GM12801 (cell line): Measurements from ENCODE around the gene NECTIN1.

ENCODE experiments used
- TF ChIP-seq, protein P1 (sequence below): IDR thresholded peaks from one replicate; pipeline ENCODE4 v1.5.1; 2011; ENCODE audit warnings: control low read depth; ENCODE audit not compliant: insufficient read length; ENCODE audit errors: extremely low read depth

The NECTIN1 gene, protein sequence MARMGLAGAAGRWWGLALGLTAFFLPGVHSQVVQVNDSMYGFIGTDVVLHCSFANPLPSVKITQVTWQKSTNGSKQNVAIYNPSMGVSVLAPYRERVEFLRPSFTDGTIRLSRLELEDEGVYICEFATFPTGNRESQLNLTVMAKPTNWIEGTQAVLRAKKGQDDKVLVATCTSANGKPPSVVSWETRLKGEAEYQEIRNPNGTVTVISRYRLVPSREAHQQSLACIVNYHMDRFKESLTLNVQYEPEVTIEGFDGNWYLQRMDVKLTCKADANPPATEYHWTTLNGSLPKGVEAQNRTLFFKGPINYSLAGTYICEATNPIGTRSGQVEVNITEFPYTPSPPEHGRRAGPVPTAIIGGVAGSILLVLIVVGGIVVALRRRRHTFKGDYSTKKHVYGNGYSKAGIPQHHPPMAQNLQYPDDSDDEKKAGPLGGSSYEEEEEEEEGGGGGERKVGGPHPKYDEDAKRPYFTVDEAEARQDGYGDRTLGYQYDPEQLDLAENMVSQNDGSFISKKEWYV

GRCh38 chr11:119728651-119729580 is at the start of gene NECTIN1:
Gene NECTIN1, minus strand, starts transcription at chr11:119729200. Its CDS starts 647 bp downstream, at chr11:119728553.
- TF ChIP-seq, protein P1, sequence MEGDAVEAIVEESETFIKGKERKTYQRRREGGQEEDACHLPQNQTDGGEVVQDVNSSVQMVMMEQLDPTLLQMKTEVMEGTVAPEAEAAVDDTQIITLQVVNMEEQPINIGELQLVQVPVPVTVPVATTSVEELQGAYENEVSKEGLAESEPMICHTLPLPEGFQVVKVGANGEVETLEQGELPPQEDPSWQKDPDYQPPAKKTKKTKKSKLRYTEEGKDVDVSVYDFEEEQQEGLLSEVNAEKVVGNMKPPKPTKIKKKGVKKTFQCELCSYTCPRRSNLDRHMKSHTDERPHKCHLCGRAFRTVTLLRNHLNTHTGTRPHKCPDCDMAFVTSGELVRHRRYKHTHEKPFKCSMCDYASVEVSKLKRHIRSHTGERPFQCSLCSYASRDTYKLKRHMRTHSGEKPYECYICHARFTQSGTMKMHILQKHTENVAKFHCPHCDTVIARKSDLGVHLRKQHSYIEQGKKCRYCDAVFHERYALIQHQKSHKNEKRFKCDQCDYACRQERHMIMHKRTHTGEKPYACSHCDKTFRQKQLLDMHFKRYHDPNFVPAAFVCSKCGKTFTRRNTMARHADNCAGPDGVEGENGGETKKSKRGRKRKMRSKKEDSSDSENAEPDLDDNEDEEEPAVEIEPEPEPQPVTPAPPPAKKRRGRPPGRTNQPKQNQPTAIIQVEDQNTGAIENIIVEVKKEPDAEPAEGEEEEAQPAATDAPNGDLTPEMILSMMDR = no peak

GRCh38 chr11:119778391-119779194 is 49.6 kb upstream of the NECTIN1 start:
- TF ChIP-seq, protein P1 = no peak

GRCh38 chr11:119777940-119778339 is 48.9 kb upstream of the NECTIN1 start:
- TF ChIP-seq, protein P1 = no peak

- TF ChIP-seq, protein P1 = no peak
Measured at GRCh38 chr11:119776651-119777050, 47.7 kb upstream of the NECTIN1 start.

DNA sequence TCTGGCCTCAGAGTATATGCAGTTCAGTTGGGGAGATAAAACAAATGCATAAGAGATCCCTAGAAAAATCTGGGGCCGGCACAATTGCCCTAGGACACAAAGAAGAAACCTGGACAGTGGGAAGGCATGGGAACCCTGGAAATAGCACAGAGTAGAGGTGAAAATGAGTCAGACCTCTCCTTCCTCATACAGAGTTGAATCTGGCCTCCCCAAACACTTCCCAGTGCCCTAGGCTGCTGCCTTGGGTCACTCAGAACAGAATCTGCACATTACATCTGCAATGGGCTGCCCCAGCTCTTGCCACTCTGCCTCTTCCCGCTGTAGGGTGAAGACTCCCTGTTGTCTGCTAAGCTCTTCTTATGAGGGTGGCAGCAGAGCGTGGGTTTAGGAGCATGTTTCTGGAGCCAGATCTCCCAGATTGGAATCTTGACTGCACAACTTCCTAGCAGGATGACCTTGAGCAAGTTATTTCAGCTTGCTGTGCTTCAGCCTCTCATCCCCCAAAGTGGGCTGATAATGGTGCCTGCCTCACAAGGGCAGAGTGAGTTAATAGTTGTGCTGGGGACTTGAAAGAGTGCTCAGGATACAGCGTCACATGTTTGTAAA is 47.1 kb upstream of the NECTIN1 start:
- TF ChIP-seq, protein P1 = no peak

- TF ChIP-seq, protein P1 = no peak
Measured at GRCh38 chr11:119774172-119774763, 45.3 kb upstream of the NECTIN1 start.
